Lower leg skin (tissue), 3 donors: ENCODE measurements around the gene CNIH1.

Experiments
- POLR2A ChIP-seq, 2 donors: fragments of 450-650 bp; IDR thresholded peaks; one replicate each; pipeline ENCODE4 v1.6.1; 2016 to 2017; ENCODE audit warnings: antibody characterized with exemption in 2 of 2, mild to moderate bottlenecking in 1 of 2, moderate library complexity in 1 of 2
- TF ChIP-seq, protein P1 (sequence below), 3 donors: fragments of 450-650 bp; IDR thresholded peaks; one replicate each; pipeline ENCODE4 v1.5.1; 2016; ENCODE audit warnings: antibody characterized with exemption in 3 of 3, mild to moderate bottlenecking in 3 of 3, moderate library complexity in 2 of 3

DNA sequence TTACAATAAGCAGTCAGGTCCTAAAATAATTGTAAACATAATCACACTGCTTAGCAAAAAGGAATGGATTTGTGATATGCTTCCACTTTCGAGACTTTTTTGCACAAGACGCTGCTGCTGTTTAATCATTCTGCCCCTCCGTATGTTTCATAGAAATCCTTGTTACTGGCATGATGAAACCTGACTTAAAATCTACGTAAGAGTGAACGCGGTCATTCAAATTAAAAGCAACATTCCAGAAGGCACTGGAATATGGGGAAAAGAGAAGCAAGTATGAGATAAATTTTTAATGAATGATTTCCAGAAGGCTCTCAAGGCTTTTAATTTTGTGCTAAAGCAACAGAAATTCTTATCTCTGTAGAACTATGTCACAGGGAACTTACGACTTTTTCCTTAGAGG is 1.1 kb downstream of the CNIH1 start:
- TF ChIP-seq, protein P1, sequence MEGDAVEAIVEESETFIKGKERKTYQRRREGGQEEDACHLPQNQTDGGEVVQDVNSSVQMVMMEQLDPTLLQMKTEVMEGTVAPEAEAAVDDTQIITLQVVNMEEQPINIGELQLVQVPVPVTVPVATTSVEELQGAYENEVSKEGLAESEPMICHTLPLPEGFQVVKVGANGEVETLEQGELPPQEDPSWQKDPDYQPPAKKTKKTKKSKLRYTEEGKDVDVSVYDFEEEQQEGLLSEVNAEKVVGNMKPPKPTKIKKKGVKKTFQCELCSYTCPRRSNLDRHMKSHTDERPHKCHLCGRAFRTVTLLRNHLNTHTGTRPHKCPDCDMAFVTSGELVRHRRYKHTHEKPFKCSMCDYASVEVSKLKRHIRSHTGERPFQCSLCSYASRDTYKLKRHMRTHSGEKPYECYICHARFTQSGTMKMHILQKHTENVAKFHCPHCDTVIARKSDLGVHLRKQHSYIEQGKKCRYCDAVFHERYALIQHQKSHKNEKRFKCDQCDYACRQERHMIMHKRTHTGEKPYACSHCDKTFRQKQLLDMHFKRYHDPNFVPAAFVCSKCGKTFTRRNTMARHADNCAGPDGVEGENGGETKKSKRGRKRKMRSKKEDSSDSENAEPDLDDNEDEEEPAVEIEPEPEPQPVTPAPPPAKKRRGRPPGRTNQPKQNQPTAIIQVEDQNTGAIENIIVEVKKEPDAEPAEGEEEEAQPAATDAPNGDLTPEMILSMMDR (IDR thresholded peaks at IDR 0.05): no peak
- TF ChIP-seq POLR2A (IDR thresholded peaks at IDR 0.05): no peak
